Suppressor macrophage (primary cell): ENCODE data around the gene NPTX1.

Experiments
- DNase-seq, 4 experiments: peaks; one replicate each; pipeline ENCODE4 v3.0.0-alpha.2; 2020 to 2022

Gene NPTX1

DNA sequence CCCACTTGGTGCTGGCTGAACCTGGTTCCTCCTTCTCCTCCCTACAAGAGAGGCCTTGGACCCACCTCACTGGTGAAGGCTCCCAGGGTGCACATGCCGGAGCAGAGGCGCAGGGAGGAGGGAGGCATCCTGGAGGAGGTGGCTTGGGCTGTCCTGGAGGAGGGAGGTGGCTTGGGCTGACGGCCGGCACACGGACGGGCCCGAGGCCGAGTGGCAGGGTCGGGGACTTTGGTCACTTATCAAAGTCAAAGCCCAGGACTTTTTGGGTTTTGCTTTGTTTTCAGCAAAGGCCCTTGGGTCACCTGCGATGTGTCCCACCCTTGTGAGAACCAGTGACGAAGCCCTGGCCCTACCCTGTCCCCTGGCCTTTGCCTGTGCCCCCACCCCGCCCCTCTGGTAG is 32.9 kb downstream of the NPTX1 start:
- DNase-seq: no peak

- no peak for DNase-seq
Observed at GRCh38 chr17:80442764-80443163, 33.6 kb downstream of the NPTX1 start.

DNA sequence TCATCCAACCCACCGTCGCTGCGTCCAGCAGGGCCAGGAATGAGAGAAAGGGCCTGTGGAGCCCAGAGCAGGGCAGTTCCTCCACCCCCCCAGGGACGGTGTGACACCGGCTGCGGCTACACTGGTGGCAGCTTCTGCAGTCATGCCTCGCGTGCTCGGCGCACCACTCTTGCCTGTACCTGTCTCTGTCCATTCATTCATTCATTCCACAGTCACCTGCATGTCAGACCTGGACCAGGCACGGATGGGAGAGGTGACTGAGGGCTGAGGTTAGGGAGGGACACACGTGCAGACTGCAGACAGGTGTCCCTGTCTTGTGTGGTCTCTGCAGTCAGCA is 34.1 kb downstream of the NPTX1 start:
- DNase-seq: no peak

- no peak for DNase-seq
Observed at GRCh38 chr17:80441598-80442322, 34.6 kb downstream of the NPTX1 start.

DNA sequence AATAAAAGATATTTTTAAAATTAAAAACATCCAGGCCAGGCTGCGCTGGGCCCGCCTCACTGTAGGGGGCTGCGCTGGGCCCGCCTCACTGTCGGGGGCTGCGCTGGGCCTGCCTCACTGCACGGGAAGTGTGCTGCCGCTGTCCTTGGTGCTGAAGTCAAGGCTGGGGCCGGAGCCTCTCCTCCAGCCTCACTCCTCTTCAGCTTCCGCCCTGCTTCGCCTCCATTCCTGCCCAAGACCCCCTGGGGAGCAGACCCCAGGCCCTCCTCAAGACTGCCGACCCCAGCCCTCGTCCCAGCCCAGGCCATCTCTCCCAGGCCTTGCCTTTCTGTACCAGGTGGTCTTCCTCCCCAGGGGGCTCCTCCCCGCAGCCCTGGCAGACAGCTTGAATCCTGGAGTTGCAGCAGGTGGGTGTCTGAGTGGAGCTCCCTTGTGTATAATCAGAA is 35.3 kb downstream of the NPTX1 start:
- DNase-seq: peak; percentile 27 to 72 (median 50)

GRCh38 chr17:80439499-80439898 is 36.9 kb downstream of the NPTX1 start:
- DNase-seq: no peak

DNA sequence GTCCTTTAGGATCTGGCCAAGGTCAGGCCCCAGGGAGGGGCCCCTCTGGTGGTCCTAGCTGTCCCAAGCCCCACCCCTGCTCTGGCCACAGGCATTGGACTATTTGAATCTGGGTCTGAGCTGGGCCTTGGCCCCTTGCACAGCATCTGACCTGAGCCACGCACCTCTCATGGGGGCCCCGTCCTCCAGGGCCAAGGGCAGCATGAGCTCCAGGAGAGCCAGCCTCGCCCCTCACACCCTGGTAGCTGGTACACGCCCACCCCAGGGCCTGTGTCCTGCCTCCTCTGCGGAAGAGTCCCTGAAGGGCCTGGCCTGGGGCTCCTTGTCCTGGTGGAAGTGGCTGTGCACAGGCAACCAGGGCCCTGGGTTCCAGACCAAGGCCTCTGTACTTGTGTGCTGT is 37.6 kb downstream of the NPTX1 start:
- no peak for DNase-seq

- DNase-seq: no peak
Observed at GRCh38 chr17:80437532-80437931, 38.9 kb downstream of the NPTX1 start.

DNA sequence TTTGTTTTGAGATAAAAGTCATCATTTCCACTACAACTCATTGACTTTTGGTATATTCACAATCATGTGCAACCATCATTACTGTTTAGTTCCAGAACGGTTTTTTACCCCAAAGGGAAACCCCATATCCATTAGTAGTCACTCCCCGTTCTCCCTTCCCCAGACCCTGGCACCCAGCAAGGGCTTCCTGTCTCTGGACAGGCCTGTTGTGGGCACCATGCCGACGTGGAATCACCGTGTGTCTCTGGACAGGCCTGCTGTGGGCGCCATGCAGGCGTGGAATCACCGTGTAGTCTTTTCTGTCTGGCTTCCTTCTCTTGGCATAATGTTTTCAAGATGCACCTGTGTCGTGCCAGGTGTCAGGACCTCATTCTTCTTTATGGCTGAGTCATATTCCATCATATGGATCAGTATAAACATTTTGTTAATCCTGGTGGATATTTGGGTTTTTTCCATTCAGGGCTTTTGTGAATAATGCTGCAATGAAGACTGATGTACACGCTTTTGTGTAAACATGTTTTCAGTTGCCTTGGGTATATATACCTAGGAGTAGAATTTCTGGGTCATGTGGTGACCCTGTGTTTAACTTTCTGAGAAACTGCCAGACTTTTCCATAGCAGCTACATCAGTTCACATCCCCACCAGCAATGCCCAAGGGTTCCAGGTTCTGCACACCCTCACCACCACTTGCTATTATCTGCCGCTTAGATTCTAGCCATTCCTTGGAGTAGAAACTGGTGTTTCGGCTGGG is 42.3 kb downstream of the NPTX1 start:
- no peak for DNase-seq

DNA sequence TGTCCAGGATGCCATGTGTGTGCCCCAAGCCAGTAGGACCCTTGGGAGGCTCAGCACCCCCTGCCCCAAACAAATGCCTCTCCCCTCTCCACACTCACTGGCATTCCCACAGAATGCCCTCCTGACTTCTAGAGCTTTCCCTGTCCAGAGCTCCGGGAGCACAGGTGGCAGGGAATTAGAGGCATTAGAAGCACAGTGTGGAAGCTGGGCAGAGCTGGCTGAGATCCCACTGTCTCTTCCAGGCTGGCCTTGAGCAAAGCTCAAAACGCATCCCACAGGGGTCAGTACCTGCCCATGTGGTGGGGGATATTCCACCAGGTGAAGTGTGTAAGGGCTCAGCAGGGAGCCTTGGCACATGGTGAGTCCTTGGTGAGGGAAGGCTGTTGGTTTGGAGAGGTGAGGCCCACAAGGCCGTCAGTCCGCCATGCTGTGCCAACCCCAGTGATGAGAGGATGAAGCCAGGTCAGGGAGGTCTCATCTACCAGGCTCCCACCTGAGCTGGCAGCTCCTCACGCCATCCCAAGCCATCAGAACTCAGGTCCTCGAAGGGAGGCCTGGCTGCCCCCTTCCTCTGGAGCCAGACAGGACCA is 43.4 kb downstream of the NPTX1 start:
- no peak for DNase-seq

GRCh38 chr17:80432350-80432955 is 44.0 kb downstream of the NPTX1 start:
- no peak for DNase-seq

DNA sequence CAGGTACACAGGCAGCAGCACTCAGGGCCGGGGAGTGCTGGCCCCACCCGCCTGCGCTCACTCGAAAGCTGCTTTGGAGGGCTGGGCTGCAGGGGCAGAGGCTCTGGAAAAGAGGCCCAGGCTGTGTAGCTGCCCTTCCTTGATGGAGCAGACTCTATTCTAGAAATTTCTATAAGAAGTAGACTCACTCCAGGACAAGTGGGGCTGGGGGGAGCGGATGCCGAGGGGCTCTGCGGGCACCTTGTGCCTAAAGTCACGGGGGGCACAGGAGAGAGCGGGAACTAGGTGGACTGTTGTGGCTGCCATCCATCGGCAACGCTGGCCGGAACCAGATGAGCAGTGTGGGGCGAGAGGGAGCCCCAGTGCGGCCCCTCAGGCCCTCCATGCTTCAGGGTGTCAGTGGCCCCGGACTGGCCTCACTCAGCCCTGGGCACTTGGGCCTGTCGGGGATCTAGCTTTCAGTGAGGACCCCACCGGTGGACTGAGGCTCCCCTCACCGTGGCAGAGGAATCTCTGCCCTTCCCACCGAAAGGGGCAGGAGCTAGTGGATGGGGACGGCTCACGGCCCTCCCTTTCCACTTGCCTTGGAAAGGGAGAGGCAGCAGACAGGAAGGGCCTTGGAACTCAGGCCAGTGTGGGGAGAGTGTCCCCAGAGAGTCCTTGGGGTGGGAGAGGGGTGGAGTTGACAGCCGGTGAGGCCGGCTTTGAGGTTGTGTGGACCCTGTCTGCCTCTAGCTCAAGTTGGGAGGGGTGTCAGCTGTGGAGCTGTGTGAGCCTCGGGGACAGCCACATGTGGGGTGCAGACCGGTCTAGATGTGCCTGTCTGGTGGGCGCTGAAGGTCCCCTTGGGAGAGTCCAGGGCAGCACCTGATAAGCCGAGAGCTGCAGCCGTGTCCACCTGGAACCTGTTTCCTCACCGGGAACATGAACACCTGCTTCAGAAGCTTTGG is 44.9 kb downstream of the NPTX1 start:
- DNase-seq: no peak

DNA sequence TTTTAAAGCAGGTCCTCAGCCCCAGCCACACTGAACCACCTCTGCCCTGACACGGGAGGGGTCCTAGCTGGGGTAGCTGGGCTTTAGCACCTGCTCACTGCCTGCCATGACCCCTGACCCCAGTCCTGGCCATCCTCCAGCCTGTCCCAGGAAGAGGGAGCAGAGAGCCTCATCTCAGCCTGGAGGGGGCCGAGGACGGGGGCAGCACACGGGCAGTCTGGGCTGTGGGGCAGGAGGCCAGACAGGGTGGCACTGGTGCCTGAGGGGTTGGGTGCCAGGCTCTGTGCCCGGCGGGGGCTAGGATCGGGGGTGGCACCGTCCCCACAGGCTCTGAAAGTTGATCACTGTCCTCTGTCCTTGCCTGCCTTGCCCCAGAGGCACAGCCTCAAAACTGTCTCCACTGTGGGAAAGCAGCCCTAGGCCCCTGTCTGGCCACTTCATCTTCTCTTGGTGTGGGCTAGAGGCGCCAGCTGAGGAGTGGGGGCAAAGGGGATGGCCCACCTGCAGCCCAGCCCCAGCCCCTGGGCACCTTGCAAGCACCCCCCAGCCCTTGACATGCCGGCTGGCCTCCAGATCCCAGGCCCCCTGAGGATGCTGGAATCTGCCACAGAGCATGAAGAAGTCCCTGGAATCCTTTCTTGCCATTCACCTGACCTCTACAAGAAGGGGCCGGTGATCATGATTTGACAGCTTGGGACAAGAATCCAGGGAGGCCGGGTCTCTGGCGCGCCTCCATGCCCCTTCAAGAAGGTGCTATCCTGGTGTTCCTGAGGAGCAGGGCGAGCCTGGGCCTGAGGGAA is 45.8 kb downstream of the NPTX1 start:
- DNase-seq: no peak

GRCh38 chr17:80429356-80430275 is 46.8 kb downstream of the NPTX1 start:
- no peak for DNase-seq

DNA sequence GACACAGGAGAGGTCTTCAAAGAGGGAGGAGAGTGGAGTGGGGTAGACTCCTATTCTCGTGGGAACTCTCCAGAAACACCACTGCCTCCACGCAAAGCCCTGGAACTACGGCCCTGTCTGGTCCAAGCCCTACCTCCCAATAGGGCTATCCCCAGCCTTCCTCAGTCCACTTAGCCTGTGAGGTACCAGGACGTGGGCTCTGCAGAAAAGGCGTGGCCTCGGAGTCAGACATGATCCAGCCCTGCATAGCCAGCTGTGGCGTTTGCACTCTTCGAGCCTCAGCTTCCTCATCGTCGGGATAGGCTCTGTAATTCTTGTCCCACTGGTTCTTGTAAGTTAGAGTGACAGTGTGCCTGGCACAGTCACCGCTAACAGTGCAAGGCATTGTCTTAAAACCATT is 47.6 kb downstream of the NPTX1 start:
- no peak for DNase-seq

GRCh38 chr17:80428363-80428762 is 48.0 kb downstream of the NPTX1 start:
- no peak for DNase-seq

DNA sequence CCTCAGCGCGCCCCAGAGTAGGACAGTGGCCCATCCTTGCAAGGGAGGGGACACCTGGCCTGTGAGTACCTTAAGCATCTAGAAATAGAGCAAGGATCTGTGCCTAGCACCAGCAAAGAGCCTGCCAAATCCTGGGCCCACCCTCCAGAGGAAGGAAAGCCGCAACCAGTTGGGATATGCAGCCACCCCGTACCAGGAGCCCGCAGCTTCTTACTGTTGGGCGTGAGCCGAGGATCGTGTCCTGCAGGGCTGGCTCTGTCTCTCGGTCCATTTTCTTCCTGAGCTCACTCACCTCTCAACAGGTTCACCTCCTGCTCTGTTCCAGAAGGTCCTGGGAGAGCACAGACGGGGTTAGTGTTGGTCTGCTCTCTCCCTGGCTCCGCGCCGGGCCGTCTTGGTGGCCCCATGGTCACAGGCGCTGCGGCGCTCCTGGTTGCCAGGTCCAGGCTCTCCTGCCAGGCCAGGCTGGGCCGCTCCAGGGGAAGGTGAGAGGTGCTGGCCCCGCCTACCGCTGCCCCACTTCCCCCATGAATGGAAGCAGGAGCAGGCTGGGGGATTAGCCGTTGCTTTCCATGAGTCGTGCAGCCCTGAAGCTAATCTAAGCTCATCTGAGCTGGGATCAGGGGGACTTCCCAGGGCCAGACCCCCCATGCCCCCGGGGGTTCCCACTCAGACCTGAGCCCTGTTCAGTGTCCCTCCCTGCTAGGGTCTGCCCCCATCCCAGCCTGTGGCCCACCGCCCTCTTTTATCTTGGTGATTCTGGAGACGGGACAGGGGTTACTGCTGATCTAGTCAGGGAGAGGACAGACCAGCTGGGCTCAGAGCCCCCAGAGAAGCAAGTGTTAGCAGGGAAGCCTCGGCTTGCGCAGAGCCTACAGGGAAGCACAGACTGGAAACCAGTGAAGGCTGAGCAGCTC is 48.8 kb downstream of the NPTX1 start:
- no peak for DNase-seq

- DNase-seq: peak; percentile 71 to 86 (median 84)
Observed at GRCh38 chr17:80426671-80427326, 49.6 kb downstream of the NPTX1 start.
